GM21529 (cell line): ENCODE results near the gene AKAP6.
A peak's percentile ranks its signal among the peaks of the same experiment; 100 is the strongest.

Experiments
- ATAC-seq: cut with Tn5 transposase; IDR thresholded peaks from one replicate; pipeline ENCODE4 v1.9.1; 2021; ENCODE audit not compliant: unreplicated experiment

The AKAP6 gene

GRCh38 chr14:32697114-32697513 lies 368.0 kb downstream of the AKAP6 start:
- no peak for ATAC-seq

- ATAC-seq, result no peak
These were observed 368.6 kb downstream of the AKAP6 start for GRCh38 chr14:32697704-32698103.

GRCh38 chr14:32698831-32699230 lies 369.7 kb downstream of the AKAP6 start:
- no peak for ATAC-seq

DNA sequence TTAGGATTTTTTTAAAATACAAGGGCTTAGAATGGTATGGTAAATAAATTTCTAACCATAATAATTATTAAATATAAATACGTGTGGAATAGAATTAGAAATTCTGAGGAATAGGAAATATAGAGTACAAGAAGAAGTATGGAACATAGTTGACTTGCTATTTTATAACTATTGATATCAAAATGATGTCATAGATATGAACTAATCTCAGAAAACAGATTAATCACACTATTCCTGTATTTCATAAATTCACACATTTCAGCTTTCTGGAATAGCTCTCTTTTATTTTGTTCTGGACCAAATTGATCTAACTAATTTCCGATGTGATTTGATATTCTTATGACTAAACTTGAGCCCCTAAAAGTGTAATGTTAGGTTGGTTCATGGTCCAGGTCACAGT lies 372.4 kb downstream of the AKAP6 start:
- no peak for ATAC-seq

DNA sequence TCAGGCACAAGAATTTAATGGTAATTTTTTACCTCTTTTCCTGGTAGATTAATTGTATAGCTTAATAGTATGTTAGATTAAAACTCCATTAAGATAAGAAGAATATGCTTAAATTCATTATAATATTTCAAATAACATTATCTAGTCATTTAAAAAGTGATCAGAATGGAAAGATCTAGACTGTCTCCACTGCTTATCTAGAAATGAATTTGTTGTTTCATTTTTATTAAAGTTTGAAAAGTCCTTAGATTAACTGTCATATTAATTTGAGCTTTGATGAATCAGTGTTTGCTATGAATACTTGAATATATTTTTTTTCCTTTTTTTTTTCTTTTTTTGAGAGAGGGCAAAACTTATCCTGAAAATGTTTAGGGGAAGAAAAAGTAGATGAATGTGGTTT lies 373.0 kb downstream of the AKAP6 start:
- ATAC-seq, result no peak

- peak; percentile 89 for ATAC-seq
These were observed 373.5 kb downstream of the AKAP6 start for GRCh38 chr14:32702562-32702961.

- no peak for ATAC-seq
These were observed 374.1 kb downstream of the AKAP6 start for GRCh38 chr14:32703183-32703621.

DNA sequence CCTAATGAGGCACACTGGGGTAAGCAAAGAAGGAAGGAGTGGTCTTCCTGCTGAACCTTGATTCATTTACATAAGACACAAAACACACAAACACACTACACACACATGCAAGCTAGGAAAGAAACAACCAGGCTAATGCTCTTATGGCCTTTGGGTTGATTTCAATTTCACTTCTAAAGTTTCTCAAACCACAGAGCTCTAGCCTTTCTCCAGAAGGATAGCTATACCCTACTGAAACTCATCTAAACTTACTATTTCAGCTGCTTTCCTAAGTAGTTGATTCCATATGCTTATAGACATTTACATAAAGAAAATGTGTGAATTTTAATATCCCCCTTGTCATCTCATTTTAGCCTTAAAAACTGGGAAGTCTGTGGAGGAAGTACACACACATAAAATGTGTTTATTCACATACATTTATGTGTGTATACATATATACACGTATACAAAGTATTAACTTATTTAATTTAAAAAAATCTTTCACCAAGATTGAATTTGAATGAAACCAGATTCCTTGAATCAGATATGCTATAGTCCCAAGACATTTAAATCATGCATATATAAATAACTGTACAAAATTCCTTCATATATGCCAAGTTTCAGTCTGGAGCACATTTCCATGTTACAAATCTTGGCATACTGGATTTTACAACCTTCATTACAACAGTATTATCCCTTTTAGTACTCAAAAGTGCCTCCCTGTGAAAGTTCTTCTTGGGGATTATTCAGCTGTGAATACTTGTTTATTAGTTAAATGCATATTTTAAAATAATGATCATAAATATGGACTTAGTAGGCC lies 377.8 kb downstream of the AKAP6 start:
- no peak for ATAC-seq

- no peak for ATAC-seq
These were observed 378.8 kb downstream of the AKAP6 start for GRCh38 chr14:32707742-32708500.

- no peak for ATAC-seq
These were observed 379.9 kb downstream of the AKAP6 start for GRCh38 chr14:32709027-32709426.

- ATAC-seq, result no peak
These were observed 381.2 kb downstream of the AKAP6 start for GRCh38 chr14:32710231-32710671.

DNA sequence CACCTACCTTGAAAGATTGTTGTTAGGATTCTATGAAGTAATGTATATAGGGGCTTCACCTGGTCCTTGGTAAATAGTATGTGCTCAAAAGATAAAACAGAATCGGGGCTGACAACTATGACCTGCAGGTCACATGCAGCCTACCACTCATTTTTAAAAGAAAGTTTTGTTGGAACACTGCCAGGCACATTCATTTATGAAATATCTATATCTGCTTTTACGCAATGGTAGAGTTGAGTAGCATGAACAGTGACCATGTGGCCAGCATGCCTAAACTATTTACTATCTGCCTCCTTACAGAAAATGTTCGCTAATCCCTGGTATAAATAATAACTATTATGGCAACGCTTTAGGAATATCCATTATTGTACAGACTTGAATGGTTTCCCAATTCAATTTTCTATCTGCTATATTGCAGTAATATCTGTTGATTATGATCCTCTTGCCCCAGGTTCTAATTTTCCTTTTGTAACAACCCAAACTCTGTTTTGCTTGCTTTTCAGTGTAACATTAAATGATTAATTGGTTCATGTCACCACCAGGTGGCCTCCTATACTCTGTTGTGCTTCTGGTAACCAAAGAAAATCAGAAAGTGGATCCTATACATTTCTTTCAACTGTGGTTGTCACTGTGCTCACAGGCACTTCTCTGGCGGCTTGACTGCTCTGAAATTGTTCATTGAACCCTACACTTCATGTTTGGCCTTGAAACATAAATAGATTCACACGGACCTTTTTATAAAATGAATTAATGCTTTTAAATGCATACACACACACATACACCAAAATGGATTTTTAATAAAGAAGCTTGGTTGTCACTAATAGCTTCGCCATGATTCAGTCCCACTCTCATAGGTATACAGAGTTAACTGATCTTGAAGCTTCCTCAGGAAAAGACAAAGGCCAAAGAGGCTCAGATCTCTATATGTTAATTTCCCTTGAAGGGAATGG lies 381.9 kb downstream of the AKAP6 start:
- ATAC-seq, result peak; percentile 65

DNA sequence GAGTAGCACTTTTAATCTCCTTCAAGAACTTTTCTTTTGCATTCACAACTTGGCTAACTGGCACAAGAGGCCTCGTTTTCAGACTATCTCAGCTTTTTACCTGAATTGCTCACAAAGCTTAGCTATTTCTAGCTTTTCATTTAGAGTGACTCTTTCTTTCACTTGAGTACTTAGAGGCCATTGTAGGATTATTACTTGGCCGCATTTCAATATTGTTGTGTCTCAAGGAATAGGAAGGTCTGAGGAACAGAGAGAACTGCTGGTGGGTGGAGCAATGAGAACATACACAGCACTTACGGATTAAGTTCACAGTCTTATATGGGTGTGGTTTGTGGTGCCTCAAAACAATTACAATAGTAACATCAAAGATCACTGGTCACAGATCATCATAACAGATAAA lies 384.8 kb downstream of the AKAP6 start:
- no peak for ATAC-seq

- ATAC-seq, result no peak
These were observed 390.5 kb downstream of the AKAP6 start for GRCh38 chr14:32719601-32720000.

- no peak for ATAC-seq
These were observed 391.8 kb downstream of the AKAP6 start for GRCh38 chr14:32720927-32721326.

GRCh38 chr14:32722631-32723183 lies 393.6 kb downstream of the AKAP6 start:
- ATAC-seq, result no peak

- no peak for ATAC-seq
These were observed 395.9 kb downstream of the AKAP6 start for GRCh38 chr14:32724867-32725471.

GRCh38 chr14:32726516-32726915 lies 397.4 kb downstream of the AKAP6 start:
- no peak for ATAC-seq

DNA sequence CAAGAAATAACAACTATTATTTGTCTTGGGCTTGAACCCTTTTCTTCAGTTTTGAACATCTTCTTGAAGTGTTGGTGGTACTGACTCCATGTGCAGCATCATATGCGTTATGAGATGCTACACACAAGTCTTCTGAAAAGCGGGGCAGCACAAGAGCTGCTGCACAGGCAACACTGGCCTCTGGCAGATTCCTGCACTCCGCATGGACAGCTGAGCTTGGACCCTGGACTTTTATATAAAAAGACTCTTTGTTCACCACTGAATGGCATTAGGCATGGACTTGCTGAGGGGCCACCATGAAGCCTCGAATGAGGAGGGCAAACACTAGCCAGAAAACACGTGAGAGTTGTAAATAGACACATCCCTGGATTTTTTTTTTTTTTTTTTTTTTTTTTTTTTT lies 398.7 kb downstream of the AKAP6 start:
- no peak for ATAC-seq

DNA sequence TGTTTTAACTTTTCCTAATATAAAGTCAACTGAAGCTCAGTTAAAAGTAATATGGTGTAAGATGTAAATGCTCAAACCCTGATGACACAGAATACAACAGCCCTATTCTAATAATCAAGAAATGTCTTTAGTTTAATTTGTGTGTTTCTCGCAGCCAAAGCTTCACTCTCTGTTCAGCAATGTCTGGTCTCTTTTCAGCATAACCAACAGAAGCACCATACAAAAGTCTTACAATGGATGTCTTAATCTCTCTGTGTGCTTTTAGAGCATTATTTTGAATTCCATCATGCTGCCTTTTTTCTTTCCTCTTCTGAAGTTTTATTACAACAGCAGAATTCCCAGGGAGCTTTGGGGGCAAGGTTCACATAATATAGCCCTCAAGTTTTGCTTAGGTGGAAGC lies 399.4 kb downstream of the AKAP6 start:
- ATAC-seq, result no peak
